SK-N-SH (cell line): Measurements from ENCODE around the gene TFB1M. TPM values are rescaled to one million over a fixed set of nuclear protein-coding genes. Genes with fewer than 3 reads are reported as not detected.

Source experiments
- CTCF ChIA-PET: fragments of 300-600, 350-600 bp; formaldehyde crosslinking; extraction: SDS; loops from one replicate; lab custom pipeline; 2021; lab: Yijun Ruan, JAX
- POLR2A ChIA-PET: fragments of 350-600 bp; sonication (Branson Sonifier 250); formaldehyde crosslinking; extraction: SDS; loops from one replicate; lab custom pipeline; 2020; ENCODE audit warnings: antibody characterized with exemption, inconsistent platforms; lab: Yijun Ruan, JAX
- DNase-seq: peaks from one replicate; pipeline ENCODE4 v3.0.0; 2012
- H2AFZ ChIP-seq: fragments of 200-600 bp; sonication (generic); 2 replicates; pipeline ENCODE4 v1.8.1; 2016; ENCODE audit warnings: antibody characterized with exemption, mild to moderate bottlenecking, low read depth
- H3F3A ChIP-seq: fragments of 200-600 bp; sonication (generic); replicated peaks from 2 replicates; pipeline ENCODE3; 2016; ENCODE audit warnings: antibody characterized with exemption, mild to moderate bottlenecking; ENCODE audit not compliant: insufficient read depth
- H3K27ac ChIP-seq, 2 experiments: fragments of 200-500 bp in 1 of 2; fragments of 200-600 bp in 1 of 2; sonication (Bioruptor generic) in 1 of 2; sonication (generic), shearing (Covaris generic) in 1 of 2; 2 replicates each; pipeline versions ENCODE4 v1.5.1 to v1.6.1; 2014 to 2016; ENCODE audit warnings: low read depth in 2 of 2, inconsistent platforms in 1 of 2, low read length in 1 of 2, mild to moderate bottlenecking in 1 of 2, mixed read lengths in 1 of 2
- H3K27me3 ChIP-seq: fragments of 200-600 bp; sonication (generic), shearing (Covaris generic); 2 replicates; pipeline ENCODE4 v1.6.1; 2016; ENCODE audit warnings: mixed run types; ENCODE audit not compliant: insufficient read depth
- H3K36me3 ChIP-seq, 2 experiments: fragments of 200-500 bp in 1 of 2; fragments of 200-600 bp in 1 of 2; sonication (Bioruptor generic) in 1 of 2; sonication (generic) in 1 of 2; replicated peaks in 1 of 2; 2 replicates each; pipeline versions ENCODE3 to v1.5.1; 2014 to 2016; ENCODE audit warnings: low read length in 1 of 2, mild to moderate bottlenecking in 1 of 2; ENCODE audit not compliant: insufficient read depth in 2 of 2, control insufficient read depth in 1 of 2
- H3K4me1 ChIP-seq, 2 experiments: fragments of 200-500 bp in 1 of 2; fragments of 200-600 bp in 1 of 2; sonication (Bioruptor generic) in 1 of 2; sonication (generic), shearing (Covaris generic) in 1 of 2; 2 replicates each; pipeline versions ENCODE4 v1.5.1 to v1.6.1; 2014 to 2016; ENCODE audit warnings: low read depth in 1 of 2, low read length in 1 of 2, mixed run types in 1 of 2; ENCODE audit not compliant: insufficient read depth in 2 of 2, control insufficient read depth in 1 of 2
- H3K4me2 ChIP-seq: fragments of 200-600 bp; sonication (generic), shearing (Covaris generic); 2 replicates; pipeline ENCODE4 v1.6.1; 2017; ENCODE audit warnings: mixed run types
- H3K4me3 ChIP-seq, 2 experiments: fragments of 200-500 bp in 1 of 2; fragments of 200-600 bp in 1 of 2; sonication (Bioruptor generic) in 1 of 2; sonication (generic), shearing (Covaris generic) in 1 of 2; 2 replicates each; pipeline versions ENCODE4 v1.5.1 to v1.8.1; 2014 to 2016; ENCODE audit warnings: low read depth in 2 of 2, inconsistent platforms in 1 of 2, low read length in 1 of 2, mild to moderate bottlenecking in 1 of 2, mixed read lengths in 1 of 2, moderate library complexity in 1 of 2
- H3K79me2 ChIP-seq: fragments of 200-600 bp; sonication (generic); 2 replicates; pipeline ENCODE4 v1.8.1; 2017; ENCODE audit warnings: mild to moderate bottlenecking; ENCODE audit not compliant: insufficient read depth
- H3K9ac ChIP-seq: fragments of 200-600 bp; sonication (generic); 2 replicates; pipeline ENCODE4 v1.6.1; 2017; ENCODE audit warnings: mixed run types
- H3K9me2 ChIP-seq: fragments of 200-600 bp; sonication (generic); 2 replicates; pipeline ENCODE4 v1.6.1; 2017; ENCODE audit warnings: mixed run types
- H3K9me3 ChIP-seq: fragments of 200-600 bp; sonication (generic); 2 replicates; pipeline ENCODE4 v1.6.1; 2017; ENCODE audit warnings: mixed run types, mild to moderate bottlenecking, moderate library complexity
- H4K20me1 ChIP-seq: fragments of 200-600 bp; sonication (generic); 2 replicates; pipeline ENCODE4 v1.6.1; 2017; ENCODE audit warnings: mild to moderate bottlenecking, mixed run types; ENCODE audit not compliant: insufficient read depth
- CHD2 ChIP-seq: fragments of 150-350 bp; IDR thresholded peaks from 2 replicates; pipeline ENCODE4 v1.6.1; 2018; ENCODE audit warnings: low read length; ENCODE audit not compliant: partially characterized antibody
- EP300 ChIP-seq, 2 experiments: IDR thresholded peaks; 2 replicates each; pipeline versions ENCODE4 v1.4.0 to v1.6.1; 2012; ENCODE audit warnings: borderline replicate concordance in 1 of 2, low read depth in 1 of 2, low read length in 1 of 2
- EZH2phosphoT487 ChIP-seq: fragments of 200-600 bp; sonication (generic); IDR thresholded peaks from 2 replicates; pipeline ENCODE4 v1.6.1; 2017; ENCODE audit warnings: low read depth, mixed run types, mild to moderate bottlenecking, antibody characterized with exemption, moderate library complexity, borderline replicate concordance
- FOSL2 ChIP-seq: IDR thresholded peaks from 2 replicates; pipeline ENCODE4 v1.4.0; 2012; ENCODE audit warnings: low read depth, mild to moderate bottlenecking, moderate library complexity, borderline replicate concordance
- FOXJ3 ChIP-seq: sonication (generic); formaldehyde crosslinking; IDR thresholded peaks from 2 replicates; pipeline ENCODE4 v1.5.1; 2020; ENCODE audit warnings: mild to moderate bottlenecking, missing genetic modification reagents
- GABPA ChIP-seq: IDR thresholded peaks from 2 replicates; pipeline ENCODE4 v1.4.0; 2012; ENCODE audit warnings: low read depth, mild to moderate bottlenecking
- GATA2 ChIP-seq: sonication (generic); formaldehyde crosslinking; IDR thresholded peaks from 2 replicates; pipeline ENCODE4 v1.5.0; 2020; ENCODE audit warnings: mild to moderate bottlenecking, missing genetic modification reagents
- MXI1 ChIP-seq: IDR thresholded peaks from 2 replicates; pipeline ENCODE4 v1.6.1; 2012; ENCODE audit warnings: mild to moderate bottlenecking, low read depth, low read length, improper control_type of control experiment
- POLR2AphosphoS5 ChIP-seq: IDR thresholded peaks from 2 replicates; pipeline ENCODE4 v1.6.1; 2012; ENCODE audit warnings: low read depth, low read length
- RAD21 ChIP-seq: IDR thresholded peaks from 2 replicates; pipeline ENCODE4 v1.6.1; 2012; ENCODE audit warnings: mild to moderate bottlenecking, low read length
- RCOR1 ChIP-seq: fragments of 150-350 bp; IDR thresholded peaks from 2 replicates; pipeline ENCODE4 v1.6.1; 2017; ENCODE audit warnings: antibody characterized with exemption, low read length
- RFX5 ChIP-seq: IDR thresholded peaks from 2 replicates; pipeline ENCODE4 v1.6.1; 2012; ENCODE audit warnings: mild to moderate bottlenecking, improper control_type of control experiment, low read length
- RXRA ChIP-seq: IDR thresholded peaks from 2 replicates; pipeline ENCODE4 v1.4.0; 2012; ENCODE audit warnings: low read depth, mild to moderate bottlenecking, borderline replicate concordance
- SIN3A ChIP-seq: IDR thresholded peaks from 2 replicates; pipeline ENCODE4 v1.6.1; 2012; ENCODE audit warnings: low read depth, mild to moderate bottlenecking, low read length, moderate library complexity, borderline replicate concordance
- TEAD4 ChIP-seq: IDR thresholded peaks from 2 replicates; pipeline ENCODE4 v1.4.0; 2012; ENCODE audit warnings: mild to moderate bottlenecking, borderline replicate concordance; ENCODE audit not compliant: insufficient read depth
- YY1 ChIP-seq: IDR thresholded peaks from 2 replicates; pipeline ENCODE4 v1.4.0; 2012; ENCODE audit warnings: low read depth, mild to moderate bottlenecking
- WGBS: methylation state at CpG from one replicate; pipeline ENCODE4 v1.1.6; 2017; ENCODE audit warnings: low lambda C conversion rate; 5-methylcytosine and 5-hydroxymethylcytosine counted together
- polyA plus RNA-seq, 3 experiments: library from polyadenylated mRNA; depleted of rRNA; stranded (reverse); fragments of >200 nt; gene quantifications; 2 replicates each; pipeline ENCODE4 v1.2.3, GENCODE V29; 2012
- TF ChIP-seq, protein P1 (sequence below): IDR thresholded peaks from 2 replicates; pipeline ENCODE4 v1.4.0; 2012; ENCODE audit warnings: low read depth, borderline replicate concordance
- TF ChIP-seq, protein P2 (sequence below): IDR thresholded peaks from 2 replicates; pipeline ENCODE4 v1.4.0; 2012; ENCODE audit warnings: low read depth, borderline replicate concordance
- TF ChIP-seq, protein P3 (sequence below): fragments of 200-600 bp; sonication (generic); IDR thresholded peaks from 2 replicates; pipeline ENCODE4 v1.6.1; 2017; ENCODE audit warnings: antibody characterized with exemption, mild to moderate bottlenecking, moderate library complexity
- TF ChIP-seq, protein P4 (sequence below): IDR thresholded peaks from 2 replicates; pipeline ENCODE4; 2012
- TF ChIP-seq, protein P5 (sequence below): fragments of 150-350 bp; IDR thresholded peaks from 2 replicates; pipeline ENCODE4 v1.6.1; 2017; ENCODE audit warnings: antibody characterized with exemption, low read length, low read depth, borderline replicate concordance

The TFB1M gene
- polyA plus RNA-seq, 1 of the 3 experiments (the other 2 are of a cell fraction): 28.4 TPM

DNA sequence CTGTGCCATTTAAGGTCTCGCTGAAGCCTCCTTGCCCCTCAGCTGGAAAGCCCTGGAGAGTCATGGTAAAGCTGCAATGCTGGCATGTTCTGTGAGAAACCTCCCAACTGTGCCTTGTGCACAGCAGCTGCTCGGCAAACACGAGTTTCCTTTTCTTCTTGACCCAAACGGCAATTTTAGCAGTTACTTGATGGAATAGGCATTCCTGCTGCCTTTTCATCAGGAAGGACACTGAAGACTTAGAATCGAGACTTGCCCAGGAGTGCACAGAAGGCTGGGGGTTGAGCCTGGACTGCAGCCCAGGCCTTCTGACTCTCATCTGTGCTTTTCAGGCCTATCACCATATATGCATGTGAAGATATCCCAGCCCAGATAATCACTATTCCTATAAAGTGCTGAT lies 79.2 kb downstream of the TFB1M start:
- CTCF ChIA-PET: interaction anchor here (0.6 to 1.4 kb wide), 4 partner anchors 9 to 367 kb away, joined by 3 to 4 read pairs (median 3); no protein-coding TSS in a partner anchor
- no peaks in the 10 kb centered on the region for H3K79me2 ChIP-seq
- POLR2A ChIA-PET: no interaction called here
- H3K4me1 ChIP-seq: peaks cover 0 to 2% of the 10 kb centered on the region in 2 experiments; a peak in 1 of 4 replicates
- H3F3A ChIP-seq: no peaks in the 10 kb centered on the region
- no peak overlapping the region for H3K4me3 ChIP-seq
- H3K9me2 ChIP-seq: no peaks in the 10 kb centered on the region
- H3K9ac ChIP-seq: no peak overlapping the region
- 72% methylated on average over 5 of the region's 5 CpGs for WGBS
- no peak for DNase-seq
- H3K4me2 ChIP-seq: no peak overlapping the region
- no peaks in the 10 kb centered on the region for H3K36me3 ChIP-seq
- no peak overlapping the region for H2AFZ ChIP-seq
- no peaks in the 10 kb centered on the region for H4K20me1 ChIP-seq
- no peaks in the 10 kb centered on the region for H3K9me3 ChIP-seq
- no peak for TF ChIP-seq SIN3A
- TF ChIP-seq, protein P1, sequence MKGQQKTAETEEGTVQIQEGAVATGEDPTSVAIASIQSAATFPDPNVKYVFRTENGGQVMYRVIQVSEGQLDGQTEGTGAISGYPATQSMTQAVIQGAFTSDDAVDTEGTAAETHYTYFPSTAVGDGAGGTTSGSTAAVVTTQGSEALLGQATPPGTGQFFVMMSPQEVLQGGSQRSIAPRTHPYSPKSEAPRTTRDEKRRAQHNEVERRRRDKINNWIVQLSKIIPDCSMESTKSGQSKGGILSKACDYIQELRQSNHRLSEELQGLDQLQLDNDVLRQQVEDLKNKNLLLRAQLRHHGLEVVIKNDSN: no peak
- TF ChIP-seq, protein P2, sequence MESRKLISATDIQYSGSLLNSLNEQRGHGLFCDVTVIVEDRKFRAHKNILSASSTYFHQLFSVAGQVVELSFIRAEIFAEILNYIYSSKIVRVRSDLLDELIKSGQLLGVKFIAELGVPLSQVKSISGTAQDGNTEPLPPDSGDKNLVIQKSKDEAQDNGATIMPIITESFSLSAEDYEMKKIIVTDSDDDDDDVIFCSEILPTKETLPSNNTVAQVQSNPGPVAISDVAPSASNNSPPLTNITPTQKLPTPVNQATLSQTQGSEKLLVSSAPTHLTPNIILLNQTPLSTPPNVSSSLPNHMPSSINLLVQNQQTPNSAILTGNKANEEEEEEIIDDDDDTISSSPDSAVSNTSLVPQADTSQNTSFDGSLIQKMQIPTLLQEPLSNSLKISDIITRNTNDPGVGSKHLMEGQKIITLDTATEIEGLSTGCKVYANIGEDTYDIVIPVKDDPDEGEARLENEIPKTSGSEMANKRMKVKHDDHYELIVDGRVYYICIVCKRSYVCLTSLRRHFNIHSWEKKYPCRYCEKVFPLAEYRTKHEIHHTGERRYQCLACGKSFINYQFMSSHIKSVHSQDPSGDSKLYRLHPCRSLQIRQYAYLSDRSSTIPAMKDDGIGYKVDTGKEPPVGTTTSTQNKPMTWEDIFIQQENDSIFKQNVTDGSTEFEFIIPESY: no peak
- TF ChIP-seq, protein P3, sequence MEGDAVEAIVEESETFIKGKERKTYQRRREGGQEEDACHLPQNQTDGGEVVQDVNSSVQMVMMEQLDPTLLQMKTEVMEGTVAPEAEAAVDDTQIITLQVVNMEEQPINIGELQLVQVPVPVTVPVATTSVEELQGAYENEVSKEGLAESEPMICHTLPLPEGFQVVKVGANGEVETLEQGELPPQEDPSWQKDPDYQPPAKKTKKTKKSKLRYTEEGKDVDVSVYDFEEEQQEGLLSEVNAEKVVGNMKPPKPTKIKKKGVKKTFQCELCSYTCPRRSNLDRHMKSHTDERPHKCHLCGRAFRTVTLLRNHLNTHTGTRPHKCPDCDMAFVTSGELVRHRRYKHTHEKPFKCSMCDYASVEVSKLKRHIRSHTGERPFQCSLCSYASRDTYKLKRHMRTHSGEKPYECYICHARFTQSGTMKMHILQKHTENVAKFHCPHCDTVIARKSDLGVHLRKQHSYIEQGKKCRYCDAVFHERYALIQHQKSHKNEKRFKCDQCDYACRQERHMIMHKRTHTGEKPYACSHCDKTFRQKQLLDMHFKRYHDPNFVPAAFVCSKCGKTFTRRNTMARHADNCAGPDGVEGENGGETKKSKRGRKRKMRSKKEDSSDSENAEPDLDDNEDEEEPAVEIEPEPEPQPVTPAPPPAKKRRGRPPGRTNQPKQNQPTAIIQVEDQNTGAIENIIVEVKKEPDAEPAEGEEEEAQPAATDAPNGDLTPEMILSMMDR: no peak
- no peak for TF ChIP-seq RFX5
- TF ChIP-seq FOXJ3 (CRISPR knock-in tag): no peak
- no peak for TF ChIP-seq RAD21
- no peak for TF ChIP-seq MXI1
- no peak for TF ChIP-seq EP300 (IDR thresholded peaks at IDR 0.05; ENCODE audit: borderline replicate concordance in 1 of 2, low read depth in 1 of 2, low read length in 1 of 2)
- TF ChIP-seq YY1: no peak
- TF ChIP-seq, all 33 proteins: peak for 0
- Histone ChIP-seq H3K27ac (no peak overlapping the region), H3K27me3 (no peaks in the 10 kb centered on the region)

DNA sequence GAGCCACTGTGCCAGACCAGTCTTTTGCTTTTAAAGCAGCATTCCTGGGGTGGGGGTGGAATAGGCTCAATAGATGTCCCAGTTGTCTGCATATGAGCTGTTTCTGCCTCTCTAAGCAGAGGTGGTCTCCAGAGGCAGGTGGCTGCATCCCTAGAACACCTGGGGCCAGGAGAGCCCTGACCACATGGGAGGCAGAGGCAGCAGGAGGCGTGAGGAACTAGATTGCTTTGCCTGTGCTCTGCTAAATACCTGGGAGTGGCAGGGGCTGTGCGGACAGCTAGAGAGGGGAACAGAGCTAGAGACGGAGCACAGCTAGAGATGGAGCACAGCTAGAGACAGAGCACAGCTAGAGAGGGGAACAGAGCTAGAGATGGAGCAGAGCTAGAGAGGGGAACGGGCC lies 79.6 kb downstream of the TFB1M start:
- DNase-seq: no peak
- Histone ChIP-seq H3K9me3 (no peaks in the 10 kb centered on the region), H3K27me3 (no peaks in the 10 kb centered on the region), H3K27ac (no peak overlapping the region), H3K4me2 (no peak overlapping the region), H3F3A (no peaks in the 10 kb centered on the region), H3K9me2 (no peaks in the 10 kb centered on the region), H3K36me3 (no peaks in the 10 kb centered on the region), H3K79me2 (no peaks in the 10 kb centered on the region), H3K9ac (no peak overlapping the region), H2AFZ (no peak overlapping the region), H4K20me1 (no peaks in the 10 kb centered on the region), H3K4me3 (no peak overlapping the region), H3K4me1 (peaks cover 0 to 2% of the 10 kb centered on the region in 2 experiments; a peak in 1 of 4 replicates)
- ChIA-PET CTCF (interaction anchor here (0.6 to 1.4 kb wide), 3 partner anchors 57 to 367 kb away, joined by 3 to 4 read pairs (median 3); no protein-coding TSS in a partner anchor), POLR2A (no interaction called here)
- WGBS: 95% methylated on average over 4 of the region's 4 CpGs
- TF ChIP-seq FOXJ3 (CRISPR knock-in tag) (no peak), POLR2AphosphoS5 (no peak), RXRA (no peak), GATA2 (no peak), GABPA (no peak), EZH2phosphoT487 (no peak), FOSL2 (no peak), CHD2 (no peak), RCOR1 (no peak), TEAD4 (no peak), EP300 (IDR thresholded peaks at IDR 0.05; ENCODE audit: borderline replicate concordance in 1 of 2, low read depth in 1 of 2, low read length in 1 of 2) (no peak)
- TF ChIP-seq, protein P4, sequence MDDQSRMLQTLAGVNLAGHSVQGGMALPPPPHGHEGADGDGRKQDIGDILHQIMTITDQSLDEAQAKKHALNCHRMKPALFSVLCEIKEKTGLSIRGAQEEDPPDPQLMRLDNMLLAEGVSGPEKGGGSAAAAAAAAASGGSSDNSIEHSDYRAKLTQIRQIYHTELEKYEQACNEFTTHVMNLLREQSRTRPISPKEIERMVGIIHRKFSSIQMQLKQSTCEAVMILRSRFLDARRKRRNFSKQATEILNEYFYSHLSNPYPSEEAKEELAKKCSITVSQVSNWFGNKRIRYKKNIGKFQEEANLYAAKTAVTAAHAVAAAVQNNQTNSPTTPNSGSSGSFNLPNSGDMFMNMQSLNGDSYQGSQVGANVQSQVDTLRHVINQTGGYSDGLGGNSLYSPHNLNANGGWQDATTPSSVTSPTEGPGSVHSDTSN: no peak
- TF ChIP-seq, protein P5, sequence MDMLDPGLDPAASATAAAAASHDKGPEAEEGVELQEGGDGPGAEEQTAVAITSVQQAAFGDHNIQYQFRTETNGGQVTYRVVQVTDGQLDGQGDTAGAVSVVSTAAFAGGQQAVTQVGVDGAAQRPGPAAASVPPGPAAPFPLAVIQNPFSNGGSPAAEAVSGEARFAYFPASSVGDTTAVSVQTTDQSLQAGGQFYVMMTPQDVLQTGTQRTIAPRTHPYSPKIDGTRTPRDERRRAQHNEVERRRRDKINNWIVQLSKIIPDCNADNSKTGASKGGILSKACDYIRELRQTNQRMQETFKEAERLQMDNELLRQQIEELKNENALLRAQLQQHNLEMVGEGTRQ: no peak
